Right renal pelvis (tissue), 4 donors: ENCODE data around the gene ZNF578. TPM values are rescaled to one million over a fixed set of nuclear protein-coding genes. Genes with fewer than 3 reads are reported as not detected.
"Not testable (repeated sequence)": the region's sequence is repeated elsewhere in the genome, so short reads cannot be mapped to it uniquely, and the experiment has no call there.

ENCODE experiments used
- DNase-seq, 4 donors: peaks; one replicate each; pipeline ENCODE4 v3.0.0-alpha.2; 2013; ENCODE audit warnings: low read depth in 4 of 4, low spot score in 3 of 4, missing footprints in 1 of 4
- polyA plus RNA-seq, 4 donors: library from polyadenylated mRNA; unstranded; fragments of 120-200 nt; gene quantifications; one replicate each; pipeline ENCODE4 v1.2.1, GENCODE V29; 2013; ENCODE audit not compliant: insufficient read length in 4 of 4

The ZNF578 gene
- polyA plus RNA-seq, 4 donors = 4.6 to 7.1 (median 5.8) TPM

DNA sequence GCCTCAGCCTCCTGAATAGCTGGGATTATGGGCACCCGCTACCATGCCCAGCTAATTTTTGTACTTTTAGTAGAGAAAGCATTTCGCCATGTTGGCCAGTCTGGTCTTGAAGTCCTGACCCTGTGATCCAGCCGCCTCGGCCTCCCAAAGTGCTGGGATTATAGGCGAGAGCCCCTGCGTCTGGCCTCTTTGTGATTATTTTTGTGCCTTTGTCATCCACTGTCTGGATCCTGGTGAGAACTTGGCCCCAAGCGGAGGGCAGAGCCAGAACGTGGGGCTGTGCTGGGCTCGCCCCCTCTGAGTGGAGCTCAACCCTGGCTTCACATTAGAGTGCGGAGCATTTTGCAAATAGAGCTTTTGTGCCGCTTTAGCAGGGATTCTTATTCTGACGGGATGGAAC, 47.6 kb downstream of the ZNF578 start:
- DNase-seq = not testable (repeated sequence)

GRCh38 chr19:52507266-52507665, 53.9 kb downstream of the ZNF578 start:
- no peak for DNase-seq

DNA sequence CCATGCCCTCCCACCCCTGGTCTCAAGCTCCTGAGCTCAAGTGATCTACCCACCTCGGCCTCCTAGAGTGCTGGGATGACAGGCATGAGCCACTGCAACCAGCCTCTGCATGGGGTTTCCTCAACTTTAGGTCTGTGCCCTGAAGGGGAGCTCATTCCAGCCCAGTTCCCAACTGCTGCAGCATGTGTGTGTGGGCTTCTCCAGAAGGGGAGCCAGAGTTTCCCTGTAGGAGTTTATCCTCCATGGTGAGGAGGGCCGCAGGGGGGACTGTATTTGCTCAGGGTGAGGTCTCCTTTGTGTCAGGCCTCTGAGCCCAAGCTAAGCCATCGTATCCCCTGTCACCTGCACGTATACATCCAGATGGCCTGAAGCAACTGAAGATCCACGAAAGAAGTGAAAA, 62.8 kb downstream of the ZNF578 start:
- no peak for DNase-seq

DNA sequence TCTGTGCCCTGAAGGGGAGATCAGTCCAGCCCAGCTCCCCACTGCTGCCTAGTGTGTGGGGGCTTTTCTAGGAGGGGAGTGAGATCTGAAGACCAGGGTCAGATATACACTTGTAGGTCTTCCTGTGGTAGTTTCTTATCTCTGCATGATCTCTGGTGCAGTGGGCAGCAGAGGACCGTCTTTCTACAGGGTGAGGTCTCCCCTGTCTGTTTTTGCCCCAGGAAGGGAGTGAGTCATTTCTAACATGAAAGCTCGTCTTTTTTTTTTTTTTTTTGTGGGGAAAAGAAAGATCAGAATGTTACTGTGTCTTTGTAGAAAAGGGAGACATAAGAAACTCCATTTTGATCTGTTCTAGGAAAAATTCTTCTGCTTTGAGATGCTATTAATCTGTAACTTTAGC, 65.3 kb downstream of the ZNF578 start:
- no peak for DNase-seq

- DNase-seq = not testable (repeated sequence)
Observed at GRCh38 chr19:52519175-52519574, 65.8 kb downstream of the ZNF578 start.

GRCh38 chr19:52520013-52520412, 66.7 kb downstream of the ZNF578 start:
- no peak for DNase-seq

DNA sequence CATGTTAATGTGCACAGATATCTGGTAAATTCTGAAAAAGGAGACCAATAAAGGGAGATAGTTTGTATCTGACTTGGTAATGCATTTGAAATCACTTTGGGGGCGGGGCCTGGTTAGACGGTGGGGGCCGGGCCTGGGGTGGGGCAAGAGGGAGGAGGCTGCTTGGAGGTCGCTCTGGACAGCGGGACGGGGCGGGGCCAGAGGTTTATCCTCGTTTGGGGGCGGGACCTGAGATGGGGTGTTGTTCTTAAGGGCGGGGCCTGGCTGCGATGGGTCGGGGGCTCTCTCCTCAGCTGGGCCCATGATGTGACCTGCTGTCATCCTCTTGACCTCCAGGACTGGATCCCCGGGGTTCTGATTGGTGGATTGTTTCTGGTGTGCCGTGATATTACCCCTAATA, 69.2 kb downstream of the ZNF578 start:
- no peak for DNase-seq

- DNase-seq = no peak
Observed at GRCh38 chr19:52524086-52524485, 70.7 kb downstream of the ZNF578 start.

DNA sequence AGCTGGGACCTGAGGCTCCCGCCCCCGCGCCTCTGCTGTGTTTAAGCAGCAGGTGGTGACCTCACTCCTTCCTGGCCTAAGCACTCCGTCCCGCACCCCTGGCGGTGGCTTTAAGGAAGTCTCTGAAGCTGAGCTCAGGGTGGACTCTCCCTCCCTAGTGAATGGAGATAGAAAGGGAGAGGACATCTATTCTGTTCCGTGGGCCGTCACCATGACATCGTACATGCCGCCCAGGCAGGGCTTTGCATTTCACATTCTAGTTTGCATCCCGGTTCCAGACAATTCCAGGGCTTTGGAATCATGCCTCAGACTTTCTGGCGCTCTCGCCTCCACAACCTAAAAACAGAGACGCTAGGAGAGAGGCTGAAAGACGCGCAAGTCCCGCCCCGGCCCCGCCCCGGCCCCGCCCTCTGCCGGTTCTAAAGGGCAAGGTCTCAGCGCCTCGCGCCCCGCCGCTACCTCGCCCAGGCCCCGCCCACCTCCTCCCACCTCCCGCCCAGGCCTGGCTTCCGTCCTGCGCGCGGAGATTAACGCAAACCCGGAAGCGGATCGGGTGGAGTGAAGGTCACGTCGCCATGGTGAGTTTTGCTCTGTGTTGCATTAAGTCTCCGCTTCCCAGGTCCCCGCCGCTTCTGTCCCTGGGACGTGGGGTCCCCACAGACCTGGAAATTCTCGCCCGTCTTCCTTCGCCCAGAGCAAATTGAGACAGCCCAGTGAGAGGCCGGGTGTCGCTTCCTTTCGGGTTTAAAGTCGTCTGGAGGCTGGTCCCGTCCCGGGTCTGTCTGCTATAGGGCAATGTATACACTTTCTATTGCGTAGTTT, 74.0 kb downstream of the ZNF578 start, which contains the start of gene ZNF808:
Gene ZNF808, plus strand, starts transcription at position 535 of the 822 bp plus-strand sequence. CDS start 15,617 bp downstream, outside the sequence.
- DNase-seq = peak; percentile 76 to 83 (median 80)

DNA sequence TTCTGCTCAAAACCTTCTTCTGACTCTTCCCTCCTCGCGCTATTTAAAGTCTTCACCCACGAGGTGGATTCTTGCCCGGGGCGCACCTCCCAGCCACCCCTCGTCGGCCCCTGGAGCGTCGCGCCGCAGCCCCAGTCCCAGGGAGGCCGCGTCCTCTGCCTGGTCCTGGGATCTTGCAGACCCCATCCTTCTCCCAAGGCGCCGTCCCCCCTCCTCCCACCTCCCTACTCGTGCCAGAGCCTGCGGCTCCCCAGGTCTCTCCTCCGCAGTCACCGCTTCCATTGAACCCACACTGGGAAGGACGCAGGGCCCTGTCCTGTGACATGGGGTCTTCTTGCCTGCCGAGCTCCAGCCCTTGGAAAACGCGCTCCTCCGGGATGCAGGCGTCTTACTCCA, 74.6 kb downstream of the ZNF578 start:
- DNase-seq = no peak

- DNase-seq = no peak
Observed at GRCh38 chr19:52532480-52532879, 79.1 kb downstream of the ZNF578 start.

DNA sequence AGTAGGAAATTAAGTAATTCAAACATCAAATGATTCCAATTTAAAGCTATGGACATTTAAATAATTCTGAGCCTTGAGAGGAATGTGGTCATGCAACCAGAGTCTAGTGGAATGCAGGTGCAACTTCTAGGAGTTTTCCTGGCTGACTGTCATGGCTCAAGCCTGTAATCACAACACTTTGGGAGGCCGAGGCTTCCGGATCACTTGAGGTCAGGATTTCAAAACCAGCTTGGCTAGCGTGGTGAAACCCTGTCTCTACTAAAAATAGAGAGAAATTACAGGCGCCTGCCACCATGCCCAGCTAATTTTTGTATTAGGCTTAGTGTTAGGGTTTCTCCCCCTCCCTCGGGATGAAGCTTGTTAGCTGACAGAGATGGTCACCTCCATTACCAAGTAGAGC, 80.5 kb downstream of the ZNF578 start:
- no peak for DNase-seq

DNA sequence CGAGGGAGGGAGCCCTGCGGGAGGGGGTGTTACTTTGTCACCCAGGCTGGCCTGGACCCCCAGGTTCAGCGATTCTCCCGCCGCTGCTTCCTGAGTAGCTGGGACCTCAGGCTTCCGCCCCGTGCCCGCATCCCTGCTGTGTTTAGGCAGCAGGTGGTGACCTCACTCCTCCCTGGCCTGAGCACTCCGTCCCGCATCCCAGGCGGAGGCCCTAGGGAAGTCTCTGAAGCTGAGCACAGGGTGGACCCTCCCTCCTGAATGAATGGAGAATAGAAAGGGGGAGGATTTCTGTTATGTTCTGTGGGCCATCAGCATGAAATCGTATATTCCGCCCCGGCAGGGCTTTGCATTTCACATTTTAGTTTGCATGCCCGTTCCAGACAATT, 82.0 kb downstream of the ZNF578 start:
- DNase-seq = not testable (repeated sequence)

GRCh38 chr19:52535771-52536447, 82.6 kb downstream of the ZNF578 start:
- DNase-seq = peak; percentile 59 to 63 (median 62)

DNA sequence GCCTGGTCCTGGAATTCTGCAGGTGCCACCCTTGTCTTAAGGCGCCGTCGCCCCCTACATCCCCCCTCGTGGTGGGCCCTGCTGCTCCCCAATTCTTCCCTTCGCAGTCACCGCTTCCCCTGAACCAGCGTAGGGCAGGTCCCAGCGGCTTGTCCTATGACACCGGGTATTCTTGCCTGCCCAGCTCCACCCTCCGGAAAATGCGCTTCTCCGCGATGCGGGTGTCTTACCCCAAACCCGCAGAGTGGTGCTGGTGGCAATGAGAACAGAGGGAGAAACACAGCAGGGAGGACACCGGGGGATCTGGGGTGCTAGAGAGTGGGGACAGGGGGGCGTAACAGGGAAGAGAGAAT, 83.1 kb downstream of the ZNF578 start:
- DNase-seq = no peak

GRCh38 chr19:52538815-52539214, 85.5 kb downstream of the ZNF578 start:
- DNase-seq = not testable (repeated sequence)

DNA sequence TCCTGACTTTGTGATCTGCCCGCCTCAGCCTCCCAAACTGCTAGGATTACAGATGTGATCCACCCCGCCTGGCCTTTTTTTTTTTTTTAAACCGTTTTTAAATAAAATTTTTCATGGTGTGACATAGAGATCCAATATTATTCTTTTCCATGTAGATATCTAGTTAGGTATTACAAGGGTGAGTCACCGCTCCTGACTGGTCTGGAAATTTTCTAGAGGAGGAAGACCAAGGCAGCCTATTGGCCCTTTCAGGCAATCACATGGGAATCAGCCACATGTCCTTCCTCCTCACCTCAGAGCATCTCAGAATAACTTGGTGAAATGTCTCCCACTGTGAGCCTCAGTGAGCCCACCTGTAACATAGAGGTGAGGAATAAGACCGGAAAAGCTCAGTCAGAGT, 87.8 kb downstream of the ZNF578 start:
- not testable (repeated sequence) for DNase-seq

- no peak for DNase-seq
Observed at GRCh38 chr19:52541608-52542007, 88.3 kb downstream of the ZNF578 start.

DNA sequence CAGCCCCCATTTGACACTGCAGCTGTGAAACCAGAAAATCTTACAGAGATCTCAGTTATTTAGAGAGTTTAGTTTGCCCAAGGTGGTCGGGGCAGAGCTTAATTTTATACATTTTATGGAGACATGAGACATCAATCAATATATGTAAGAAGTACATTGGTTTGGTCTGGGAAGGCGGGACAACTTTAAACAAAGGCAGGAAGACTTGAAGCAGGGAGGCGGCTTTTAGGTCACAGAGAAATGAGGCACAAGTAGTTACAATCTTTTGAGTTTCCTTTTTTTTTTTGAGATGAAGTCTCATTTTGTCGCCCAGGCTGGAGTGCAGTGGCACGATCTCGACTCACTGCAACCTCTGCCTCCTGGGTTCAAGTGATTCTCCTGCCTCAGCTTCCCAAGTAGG, 89.2 kb downstream of the ZNF578 start:
- DNase-seq = not testable (repeated sequence)

DNA sequence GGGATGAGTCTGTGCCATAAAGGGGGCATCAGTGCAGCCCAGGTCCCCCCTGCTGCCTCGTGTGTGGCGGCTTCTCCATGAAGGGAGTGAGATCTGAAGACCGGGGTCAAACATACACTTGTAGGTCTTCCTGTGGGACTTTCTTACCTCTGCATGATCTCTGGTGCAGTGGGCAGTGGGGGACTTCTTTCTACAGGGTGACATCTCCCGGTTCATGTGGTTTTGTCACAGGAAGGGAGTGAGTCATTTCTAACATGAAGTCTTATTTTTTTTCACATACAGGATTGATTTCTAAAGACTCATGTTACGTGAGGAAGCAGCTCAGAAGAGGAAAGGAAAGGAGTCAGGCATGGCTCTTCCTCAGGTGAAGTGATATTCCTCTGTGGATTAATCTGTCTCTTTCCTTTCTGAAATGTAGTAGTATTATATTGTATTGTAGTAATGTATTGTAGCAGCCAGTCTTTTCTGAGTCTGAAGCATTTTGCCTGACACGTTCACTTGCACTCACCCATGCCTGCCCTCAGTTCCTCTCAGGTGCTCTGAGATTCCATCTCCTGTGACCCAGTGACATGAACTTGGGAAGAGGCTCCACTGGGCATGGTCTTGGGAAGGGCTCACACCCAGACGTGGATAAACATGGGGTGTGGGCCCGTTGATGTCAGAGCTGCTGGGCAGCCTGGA, 89.8 kb downstream of the ZNF578 start:
- DNase-seq = no peak

- no peak for DNase-seq
Observed at GRCh38 chr19:52554216-52554971, 101.0 kb downstream of the ZNF578 start.
